Smooth muscle cell (in vitro differentiated cells): ENCODE measurements around the gene MRPL36. TPM values are rescaled to one million over a fixed set of nuclear protein-coding genes. Genes with fewer than 3 reads are reported as not detected.

Source experiments
- DNase-seq: peaks from one replicate; lab custom pipeline; 2025; ENCODE audit not compliant: unreplicated experiment; lab: John Stamatoyannopoulos, UW
- H2AFZ ChIP-seq: fragments of 200-600 bp; sonication (generic); 2 replicates; pipeline ENCODE4 v1.6.0; 2016; ENCODE audit warnings: antibody characterized with exemption, low read depth, mild to moderate bottlenecking
- H3F3A ChIP-seq: fragments of 200-600 bp; sonication (generic); 2 replicates; pipeline ENCODE4 v1.6.0; 2017; ENCODE audit warnings: antibody characterized with exemption, low read depth
- H3K27ac ChIP-seq: fragments of 200-600 bp; sonication (generic); 2 replicates; pipeline ENCODE4 v1.5.1; 2016; ENCODE audit warnings: low read depth, mild to moderate bottlenecking
- H3K27me3 ChIP-seq: fragments of 200-600 bp; sonication (generic); 2 replicates; pipeline ENCODE4 v1.6.1; 2016; ENCODE audit warnings: low read depth, mild to moderate bottlenecking
- H3K36me3 ChIP-seq: fragments of 200-600 bp; sonication (generic); 2 replicates; pipeline ENCODE4 v1.5.1; 2016; ENCODE audit warnings: low read depth
- H3K4me1 ChIP-seq: fragments of 200-600 bp; sonication (generic); 2 replicates; pipeline ENCODE4 v1.5.1; 2016; ENCODE audit warnings: low read depth
- H3K4me2 ChIP-seq: fragments of 200-600 bp; sonication (generic); 2 replicates; pipeline ENCODE4 v1.6.0; 2016; ENCODE audit warnings: mild to moderate bottlenecking
- H3K4me3 ChIP-seq: fragments of 200-600 bp; sonication (generic); 2 replicates; pipeline ENCODE4 v1.5.1; 2016; ENCODE audit warnings: mild to moderate bottlenecking
- H3K79me2 ChIP-seq: fragments of 200-600 bp; sonication (generic); 2 replicates; pipeline ENCODE4 v1.6.0; 2016; ENCODE audit warnings: low read depth, mild to moderate bottlenecking
- H3K9ac ChIP-seq: fragments of 200-600 bp; sonication (generic); 2 replicates; pipeline ENCODE4 v1.6.0; 2016; ENCODE audit warnings: low read depth
- H3K9me3 ChIP-seq: fragments of 200-600 bp; sonication (generic); replicated peaks from 2 replicates; pipeline ENCODE4 v1.5.1; 2016; ENCODE audit warnings: low read depth
- H4K20me1 ChIP-seq: fragments of 200-600 bp; sonication (generic); 2 replicates; pipeline ENCODE4 v1.6.0; 2016; ENCODE audit warnings: low read depth
- CTCF ChIP-seq: fragments of 200-600 bp; sonication (generic); IDR thresholded peaks from 2 replicates; pipeline ENCODE4 v1.5.1; 2017; ENCODE audit warnings: borderline replicate concordance, mild to moderate bottlenecking, antibody characterized with exemption; ENCODE audit not compliant: insufficient read depth, poor library complexity, severe bottlenecking
- WGBS: methylation state at CpG from one replicate; pipeline ENCODE4 v1.1.7; 2016; ENCODE audit warnings: low lambda C conversion rate; 5-methylcytosine and 5-hydroxymethylcytosine counted together
- polyA plus RNA-seq: library from polyadenylated mRNA; unstranded; fragments of >200 nt; fragmentation: Nextera tagmentation; extraction: Ambion mirVana; gene quantifications from 2 replicates; pipeline ENCODE4 v1.2.1, GENCODE V29; 2016
- total RNA-seq: library from RNA; depleted of rRNA; stranded (reverse); fragments of >200 nt; gene quantifications from 2 replicates; pipeline ENCODE4 v1.2.3, GENCODE V29; 2014

Gene MRPL36
- total and polyA plus RNA-seq, 2 experiments from 2014 or later, result 42.9 to 110 TPM

- Histone ChIP-seq H3K27ac (no peak overlapping the region), H3K9ac (no peak overlapping the region), H3F3A (no peaks in the 10 kb centered on the region), H3K4me1 (peaks cover 9% of the 10 kb centered on the region), H3K79me2 (peaks cover 10% of the 10 kb centered on the region), H3K9me3 (no peaks in the 10 kb centered on the region), H3K4me3 (no peak overlapping the region), H3K4me2 (no peak overlapping the region), H2AFZ (no peak overlapping the region), H3K36me3 (peaks cover 14% of the 10 kb centered on the region), H4K20me1 (no peaks in the 10 kb centered on the region), H3K27me3 (no peaks in the 10 kb centered on the region)
- WGBS, result 96% methylated on average over 10 of the region's 10 CpGs
- no peak for DNase-seq
- TF ChIP-seq CTCF, result no peak
Observed at GRCh38 chr5:1810581-1811101, 11.0 kb upstream of the MRPL36 start.

- Histone ChIP-seq H3K4me1 (peaks cover 9% of the 10 kb centered on the region), H3K27ac (peak overlapping the region; percentile 88), H3F3A (no peaks in the 10 kb centered on the region), H3K4me3 (no peak overlapping the region), H3K27me3 (no peaks in the 10 kb centered on the region), H3K36me3 (peaks cover 8% of the 10 kb centered on the region), H3K79me2 (peaks cover 10% of the 10 kb centered on the region), H3K4me2 (no peak overlapping the region), H2AFZ (no peak overlapping the region), H3K9me3 (no peaks in the 10 kb centered on the region), H4K20me1 (no peaks in the 10 kb centered on the region), H3K9ac (no peak overlapping the region)
- no peak for TF ChIP-seq CTCF
- 92% methylated on average over 32 of the region's 32 CpGs for WGBS
- no peak for DNase-seq
Observed at GRCh38 chr5:1809416-1810035, 9.9 kb upstream of the MRPL36 start.

- Histone ChIP-seq H3K36me3 (peaks cover 8% of the 10 kb centered on the region), H4K20me1 (no peaks in the 10 kb centered on the region), H3K27ac (peak overlapping the region; percentile 88), H3K4me1 (peaks cover 9% of the 10 kb centered on the region), H3K4me2 (no peak overlapping the region), H3K9ac (peak overlapping the region; percentile 37), H3F3A (no peaks in the 10 kb centered on the region), H3K27me3 (no peaks in the 10 kb centered on the region), H3K9me3 (no peaks in the 10 kb centered on the region), H2AFZ (no peak overlapping the region), H3K79me2 (peaks cover 10% of the 10 kb centered on the region), H3K4me3 (no peak overlapping the region)
- DNase-seq, result no peak
- 42% methylated on average over 3 of the region's 3 CpGs for WGBS
- no peak for TF ChIP-seq CTCF
Observed at GRCh38 chr5:1808439-1808838, 8.8 kb upstream of the MRPL36 start.
